T-helper 22 cell (primary cell): ENCODE data around the gene TARS1.

Experiments used
- DNase-seq: peaks from one replicate; pipeline ENCODE4 v3.0.0-alpha.2; 2020; ENCODE audit warnings: low read depth

TARS1 gene

DNA sequence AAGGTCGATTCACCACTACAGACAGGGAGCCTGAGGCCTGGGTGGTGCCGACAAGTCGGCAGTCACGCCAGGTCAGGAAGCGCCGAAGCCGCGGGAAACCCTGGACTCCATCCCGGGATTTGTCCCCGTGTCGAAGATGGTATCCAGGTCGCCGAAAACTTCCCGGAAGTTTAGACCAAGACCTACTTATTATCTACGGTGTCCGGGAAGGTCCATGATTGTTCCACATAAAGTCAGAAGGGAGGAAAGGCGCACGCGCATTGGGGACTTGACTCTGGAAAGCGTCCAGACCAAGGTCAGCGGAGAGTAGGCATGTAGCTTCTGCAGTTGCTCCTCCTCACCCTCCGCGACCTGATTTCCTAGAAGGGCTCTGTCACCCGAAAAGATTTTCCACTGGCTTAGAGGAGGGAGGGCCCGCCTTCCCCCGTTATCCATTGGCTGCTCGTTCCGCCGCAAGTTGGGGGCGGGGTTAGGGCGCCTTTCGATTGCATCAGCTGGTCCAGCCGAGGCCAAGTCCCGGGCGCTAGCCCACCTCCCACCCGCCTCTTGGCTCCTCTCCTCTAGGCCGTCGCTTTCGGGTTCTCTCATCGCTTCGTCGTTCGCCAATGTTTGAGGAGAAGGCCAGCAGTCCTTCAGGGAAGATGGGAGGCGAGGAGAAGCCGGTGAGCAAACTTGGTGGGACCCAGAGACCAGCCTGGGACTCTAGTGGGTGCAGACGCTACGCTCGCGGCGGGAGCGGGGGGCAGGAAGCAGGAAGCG, at the start of gene TARS1:
Gene TARS1, plus strand, starts transcription at position 484 of the 759 bp plus-strand sequence. Its CDS starts 122 bp downstream, at position 606.
- DNase-seq, result peak; percentile 89

DNA sequence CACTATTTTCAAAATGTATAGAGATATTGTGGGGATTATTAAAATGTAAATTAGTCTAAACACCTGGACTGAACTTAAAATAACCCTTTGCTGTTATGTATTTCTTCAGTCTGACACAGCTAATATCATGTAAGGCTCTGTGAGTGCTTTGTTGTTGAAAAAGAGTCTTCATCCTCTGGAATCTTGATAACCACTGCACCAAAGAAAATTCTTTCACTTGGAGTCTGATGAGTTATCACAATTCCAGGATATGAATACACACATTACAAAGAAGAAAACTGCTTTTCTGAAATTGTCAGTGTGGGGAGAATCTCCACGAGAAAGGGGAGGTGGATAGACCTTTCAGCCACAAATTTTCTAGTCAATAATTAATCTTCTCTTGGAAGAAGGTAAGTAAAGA, 42.3 kb upstream of the TARS1 start:
- DNase-seq, result no peak

DNA sequence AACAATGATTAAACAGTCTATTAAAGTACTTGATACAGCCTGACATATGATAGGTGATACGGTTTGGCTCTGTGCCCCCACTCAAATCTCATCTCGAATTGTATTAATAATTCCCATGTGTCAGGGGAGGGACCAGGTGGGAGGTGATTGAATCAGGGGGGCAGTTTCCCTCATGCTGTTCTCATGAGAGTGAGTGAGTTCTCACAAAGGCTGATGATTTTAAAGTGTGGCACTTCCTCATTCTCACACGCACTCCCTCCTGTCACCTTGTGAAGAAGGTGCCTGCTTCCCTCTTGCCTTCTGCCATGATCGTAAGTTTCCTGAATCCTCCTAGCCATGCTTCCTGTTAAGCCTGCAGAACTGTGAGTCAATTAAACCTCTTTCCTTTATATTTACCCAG, 40.1 kb upstream of the TARS1 start:
- DNase-seq, result no peak

DNA sequence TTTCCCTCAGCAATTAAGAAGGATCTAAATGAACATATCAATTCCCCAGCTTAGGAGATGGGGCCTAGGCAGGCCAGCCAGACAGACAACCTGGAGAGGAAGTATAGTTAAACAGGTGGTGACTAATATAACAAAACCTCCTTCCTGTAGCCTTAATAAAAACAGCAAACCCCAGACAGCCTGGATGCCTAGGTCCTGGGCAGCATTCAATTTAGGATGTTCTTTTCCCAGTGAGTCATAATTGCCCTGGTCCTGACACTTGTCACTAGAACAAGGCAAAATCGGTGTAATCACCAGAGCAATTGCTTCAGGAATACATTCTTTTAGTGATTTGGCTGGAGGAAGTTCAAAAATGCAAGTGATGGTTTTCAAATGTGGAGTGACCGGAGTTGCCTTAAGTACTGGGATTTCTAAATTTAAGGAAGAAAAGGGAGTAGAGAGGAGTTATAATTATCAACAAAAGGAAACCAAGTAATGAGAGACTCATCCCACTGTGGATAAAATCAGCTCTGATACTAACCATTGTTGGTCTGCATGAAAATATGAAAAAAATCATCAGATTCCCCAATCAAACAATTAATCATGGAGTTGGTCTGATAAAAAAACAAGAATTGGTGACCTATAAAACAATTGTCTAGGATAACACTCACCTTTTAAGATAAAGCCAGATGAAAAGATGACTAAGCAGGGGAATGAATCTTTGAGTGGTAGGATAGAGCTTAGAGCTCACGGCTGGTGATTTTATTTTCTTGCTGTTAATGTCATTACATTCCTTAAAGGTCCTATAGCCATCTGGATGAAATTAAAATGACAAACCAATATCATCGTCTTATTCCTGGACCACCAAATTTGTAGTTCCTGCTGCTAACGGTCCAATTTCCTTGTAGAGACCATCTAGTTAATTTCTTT, 39.0 kb upstream of the TARS1 start:
- DNase-seq, result no peak

DNA sequence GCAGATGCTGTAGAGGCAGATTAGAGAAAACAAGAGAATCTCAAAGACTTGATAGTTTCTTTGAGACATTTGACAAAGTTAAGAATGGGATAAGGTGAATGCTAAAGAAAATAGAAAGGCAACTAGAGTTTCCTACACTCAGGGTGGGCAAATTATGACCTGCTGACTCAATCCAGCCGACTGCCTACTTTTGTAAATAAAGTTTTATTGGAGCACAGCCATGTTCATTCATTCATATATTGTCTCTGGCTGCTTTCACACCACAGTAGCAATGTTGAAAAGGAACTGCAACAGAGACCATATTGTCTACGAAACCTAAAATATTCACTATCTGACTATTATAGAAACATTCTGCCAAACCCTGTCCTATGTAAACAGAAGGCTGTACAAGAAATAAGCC, 37.6 kb upstream of the TARS1 start:
- DNase-seq, result no peak

DNA sequence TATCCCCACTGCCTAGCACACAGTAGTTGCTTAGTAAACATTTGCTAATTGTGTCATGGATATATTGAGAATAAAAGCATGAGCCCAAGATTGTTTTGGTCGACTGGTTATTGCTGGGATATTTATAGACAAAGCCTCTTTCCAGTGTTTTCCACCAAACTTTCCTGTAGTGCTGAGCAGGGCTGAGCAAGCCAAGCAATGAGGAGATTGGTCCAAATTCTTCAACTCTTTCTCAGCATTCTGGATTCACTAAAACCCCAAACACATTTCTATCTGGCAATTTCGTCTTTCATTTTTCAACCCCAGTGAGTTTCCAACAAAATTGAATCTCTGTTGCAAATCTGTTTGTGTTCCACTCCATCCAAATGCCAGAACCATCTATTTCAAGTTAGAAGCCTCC, 31.9 kb upstream of the TARS1 start:
- DNase-seq, result no peak

DNA sequence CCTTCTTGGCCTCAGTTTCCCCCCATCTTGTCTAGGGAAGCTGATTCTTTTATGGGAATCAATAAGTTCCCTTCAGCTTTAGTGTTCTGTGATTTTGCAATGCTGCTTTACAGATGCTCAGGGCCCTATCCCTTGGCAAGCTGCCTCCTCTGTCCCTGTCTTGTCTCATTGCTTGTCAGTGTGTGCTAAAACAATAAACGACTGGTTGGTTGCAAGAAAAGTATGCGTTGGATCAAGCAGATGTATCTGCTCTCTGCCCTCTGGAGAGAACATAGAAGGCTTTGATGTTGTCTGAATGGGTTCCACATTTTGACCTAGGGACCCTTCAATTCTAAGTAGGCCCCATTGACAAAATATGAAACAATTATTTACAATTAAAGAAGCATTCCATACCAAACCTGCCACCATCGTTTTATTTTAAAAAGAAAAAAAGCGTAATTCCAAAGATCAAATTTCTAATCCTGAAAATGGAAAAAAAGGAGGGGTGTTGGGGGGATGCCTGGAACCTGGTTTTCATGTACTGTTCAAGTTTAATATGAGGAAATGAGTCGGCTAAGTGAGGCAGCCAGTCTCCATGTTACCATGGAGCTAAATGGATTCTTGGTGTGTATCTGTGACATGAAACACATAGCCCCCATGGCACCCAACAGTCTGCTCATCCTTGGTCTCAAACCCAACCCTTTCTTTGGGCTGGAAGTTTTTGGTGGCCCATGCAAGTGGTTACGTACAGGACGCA, 31.2 kb upstream of the TARS1 start:
- no peak for DNase-seq

DNA sequence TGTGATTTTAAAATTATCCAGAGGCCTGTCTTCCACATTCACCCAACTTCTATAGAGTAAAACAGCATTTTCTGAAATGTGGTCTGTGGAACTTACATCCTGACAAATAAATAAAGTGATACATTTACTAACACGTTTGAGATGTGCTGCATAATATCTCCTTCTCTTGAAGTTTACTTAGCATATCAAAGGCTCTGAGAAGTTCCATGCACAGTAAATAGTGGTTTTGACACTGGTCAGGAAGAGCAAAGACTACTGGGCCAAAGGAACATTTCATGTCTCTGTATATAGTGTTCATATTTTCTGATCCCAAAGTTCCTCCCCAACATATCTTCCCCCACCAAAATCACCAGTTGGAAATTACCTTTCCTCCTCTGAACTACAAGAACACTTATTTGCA, 30.5 kb upstream of the TARS1 start:
- no peak for DNase-seq

DNA sequence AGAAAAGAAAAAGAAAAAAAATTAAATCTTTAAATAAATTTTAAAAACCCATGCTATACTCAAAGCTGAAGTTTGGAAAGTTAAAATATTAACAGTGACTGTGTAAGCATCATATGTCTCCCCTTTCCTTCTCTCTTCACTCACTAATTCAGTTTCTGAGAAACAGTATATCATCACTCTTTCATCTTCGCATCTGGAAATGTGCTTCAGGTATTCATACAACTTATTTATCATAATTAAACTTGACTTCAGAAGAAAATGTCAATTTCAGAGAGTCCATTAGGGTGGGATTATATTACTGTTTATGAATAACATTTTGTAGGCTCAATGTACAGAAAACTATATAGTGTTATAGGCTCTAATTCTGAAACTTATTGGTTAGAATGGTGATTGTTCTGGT, 29.3 kb upstream of the TARS1 start:
- DNase-seq, result no peak

DNA sequence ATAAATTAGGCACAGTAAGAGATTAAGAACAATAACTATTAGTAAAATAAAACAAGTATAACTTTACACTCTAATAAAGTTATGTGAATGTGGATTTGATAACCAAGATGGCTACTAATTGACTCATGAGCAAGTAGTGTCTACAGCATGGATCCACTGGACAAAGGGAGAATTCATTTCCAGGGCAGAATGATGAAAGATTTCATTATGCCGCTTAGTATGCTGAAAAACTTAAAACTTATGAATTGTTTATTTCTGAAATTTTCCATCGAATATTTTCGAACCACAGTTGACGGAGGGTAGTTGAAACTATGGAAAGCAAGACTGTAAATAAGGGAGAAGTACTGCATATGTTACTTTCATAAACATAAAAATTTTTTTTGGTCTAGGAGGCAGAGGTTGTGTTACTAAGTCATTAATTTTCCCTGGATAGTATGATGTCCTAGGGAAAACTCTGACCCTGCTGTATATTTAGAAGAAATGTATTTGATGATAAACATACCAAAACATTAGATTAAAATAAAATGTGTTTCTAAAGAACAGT, 24.9 kb upstream of the TARS1 start:
- no peak for DNase-seq

DNA sequence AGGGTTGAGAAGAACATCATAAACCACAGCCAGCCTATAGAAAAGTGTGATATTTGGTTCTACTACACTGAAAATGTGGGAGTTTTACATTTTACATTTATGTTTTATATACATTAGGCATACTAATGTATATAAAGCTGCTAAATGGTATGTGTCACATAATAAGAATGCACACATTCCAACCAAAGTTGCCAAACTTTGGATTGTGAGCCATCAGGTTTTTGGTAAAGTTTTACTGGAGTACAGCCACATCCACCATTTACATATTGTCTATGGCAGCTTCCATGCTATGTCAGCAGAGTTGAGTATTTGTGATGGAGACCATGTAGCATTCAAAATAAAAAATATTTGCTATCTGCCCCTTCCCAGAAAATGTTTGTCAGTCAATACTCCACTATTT, 23.1 kb upstream of the TARS1 start:
- DNase-seq, result no peak

DNA sequence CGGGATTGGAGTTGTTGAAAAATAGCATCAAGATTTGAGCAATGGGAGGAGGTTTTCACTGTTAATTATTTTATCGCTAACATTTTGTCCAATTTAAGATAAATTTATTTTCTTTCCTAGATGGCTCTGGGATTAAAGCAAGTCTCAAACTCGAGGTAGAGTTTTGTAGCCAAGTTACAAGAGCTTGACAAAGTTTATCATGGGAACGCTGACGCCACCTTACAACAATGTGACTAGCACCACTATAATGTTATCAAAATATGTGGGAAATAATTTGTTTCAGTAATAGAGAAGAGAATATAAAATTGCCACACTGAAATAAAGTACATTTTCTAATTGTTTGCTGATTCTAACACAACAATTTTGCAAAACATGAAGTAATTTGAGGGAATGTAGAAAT, 19.8 kb upstream of the TARS1 start:
- no peak for DNase-seq

DNA sequence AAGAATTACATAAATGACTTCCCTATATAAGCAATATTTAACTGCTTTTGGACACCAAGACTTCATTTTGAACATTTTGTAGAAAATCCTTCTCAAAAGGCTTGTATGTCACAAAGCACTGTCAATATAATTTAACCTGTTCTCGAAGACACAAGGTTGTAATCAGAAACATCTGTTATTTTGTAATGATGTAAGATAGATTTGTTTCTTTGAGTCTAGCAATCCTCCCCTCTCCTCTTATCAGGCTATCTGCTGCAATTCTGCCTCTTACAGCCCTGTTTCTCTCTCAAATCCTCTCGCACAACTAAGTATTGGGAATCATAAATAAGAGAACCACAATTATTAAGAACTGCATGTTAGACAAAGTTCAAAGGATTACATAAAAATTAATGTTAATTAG, 18.6 kb upstream of the TARS1 start:
- DNase-seq, result no peak

DNA sequence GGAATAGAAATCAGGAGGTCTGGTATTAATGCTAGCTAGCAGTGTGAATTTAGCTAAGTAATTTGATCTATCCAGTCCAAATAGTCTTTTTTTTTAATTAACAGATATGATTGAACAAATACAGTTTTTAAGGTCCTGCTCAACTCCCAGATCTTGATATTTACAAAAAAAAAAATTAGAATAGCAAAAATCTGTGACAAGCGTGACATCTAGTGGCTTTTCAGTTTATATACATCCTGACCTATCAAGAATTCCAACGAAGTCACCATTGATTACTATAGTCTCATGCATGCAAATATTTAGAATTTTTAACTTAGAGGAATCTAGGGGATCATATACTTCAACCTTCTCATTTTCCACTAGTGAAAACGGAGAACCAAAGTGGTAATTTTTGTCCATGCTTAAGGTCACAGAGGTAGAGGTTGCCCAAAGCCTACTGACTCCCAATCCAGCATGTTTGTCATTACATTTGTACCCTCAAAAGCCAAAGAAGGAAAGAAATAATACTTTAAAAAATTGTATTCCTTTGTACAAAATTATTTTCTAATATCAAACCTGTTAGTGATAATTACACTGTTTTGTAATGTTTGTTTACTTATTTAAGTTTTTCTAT, 17.6 kb upstream of the TARS1 start:
- no peak for DNase-seq

DNA sequence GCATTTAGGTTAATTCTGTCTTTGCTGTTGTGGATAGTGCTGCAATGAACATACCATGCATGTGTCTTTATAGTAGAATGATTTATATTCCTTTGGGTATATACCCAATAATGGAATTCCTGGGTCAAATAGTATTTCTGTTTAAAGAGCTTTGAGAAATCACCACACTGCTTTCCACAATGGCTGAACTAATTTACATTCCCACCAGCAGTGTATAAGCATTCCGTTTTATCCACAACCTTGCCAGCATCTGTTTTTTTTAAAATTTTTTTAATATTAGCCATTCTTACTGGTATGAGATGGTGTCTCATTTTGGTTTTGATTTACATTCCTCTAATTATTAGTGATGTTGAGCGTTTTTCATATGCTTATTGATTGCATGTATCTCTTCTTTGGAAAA, 15.5 kb upstream of the TARS1 start:
- DNase-seq, result no peak

DNA sequence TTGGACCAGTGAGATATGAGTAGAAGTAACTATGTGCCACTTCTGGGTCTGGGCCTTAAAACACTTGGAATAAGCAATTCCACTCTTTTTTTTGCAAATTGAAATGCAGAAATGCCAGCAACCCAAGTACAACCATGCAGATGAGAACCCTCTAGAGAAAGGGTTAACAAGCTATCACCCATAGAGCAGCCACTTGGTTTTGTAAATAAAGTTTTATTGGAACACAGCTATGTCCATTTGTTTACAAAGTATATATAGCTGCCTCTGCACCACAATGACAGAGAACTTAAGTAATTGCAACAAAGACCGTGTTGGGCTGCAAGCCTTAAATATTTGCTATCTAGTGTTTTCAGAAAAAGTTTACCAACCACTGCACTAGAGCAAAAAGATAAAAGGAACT, 9.8 kb upstream of the TARS1 start:
- no peak for DNase-seq

DNA sequence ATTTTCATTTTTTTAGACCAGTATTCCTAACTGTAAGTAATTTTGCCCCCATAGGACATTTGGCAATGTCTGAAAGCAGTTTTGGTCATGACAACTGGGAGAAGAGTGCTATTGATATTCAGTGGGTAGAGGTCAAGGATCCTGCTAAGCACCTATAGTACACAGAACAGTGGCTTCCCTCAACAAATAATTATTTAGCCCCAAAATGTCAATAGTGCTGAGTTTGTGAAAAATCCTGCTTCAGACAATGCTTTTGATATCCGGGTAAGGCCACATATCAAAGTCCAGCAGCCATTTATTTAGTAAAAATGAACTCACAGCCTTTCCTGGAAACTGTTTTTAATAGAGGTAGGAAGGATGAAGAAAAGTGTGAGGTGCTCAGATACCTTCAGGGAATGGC, 8.1 kb upstream of the TARS1 start:
- DNase-seq, result no peak

DNA sequence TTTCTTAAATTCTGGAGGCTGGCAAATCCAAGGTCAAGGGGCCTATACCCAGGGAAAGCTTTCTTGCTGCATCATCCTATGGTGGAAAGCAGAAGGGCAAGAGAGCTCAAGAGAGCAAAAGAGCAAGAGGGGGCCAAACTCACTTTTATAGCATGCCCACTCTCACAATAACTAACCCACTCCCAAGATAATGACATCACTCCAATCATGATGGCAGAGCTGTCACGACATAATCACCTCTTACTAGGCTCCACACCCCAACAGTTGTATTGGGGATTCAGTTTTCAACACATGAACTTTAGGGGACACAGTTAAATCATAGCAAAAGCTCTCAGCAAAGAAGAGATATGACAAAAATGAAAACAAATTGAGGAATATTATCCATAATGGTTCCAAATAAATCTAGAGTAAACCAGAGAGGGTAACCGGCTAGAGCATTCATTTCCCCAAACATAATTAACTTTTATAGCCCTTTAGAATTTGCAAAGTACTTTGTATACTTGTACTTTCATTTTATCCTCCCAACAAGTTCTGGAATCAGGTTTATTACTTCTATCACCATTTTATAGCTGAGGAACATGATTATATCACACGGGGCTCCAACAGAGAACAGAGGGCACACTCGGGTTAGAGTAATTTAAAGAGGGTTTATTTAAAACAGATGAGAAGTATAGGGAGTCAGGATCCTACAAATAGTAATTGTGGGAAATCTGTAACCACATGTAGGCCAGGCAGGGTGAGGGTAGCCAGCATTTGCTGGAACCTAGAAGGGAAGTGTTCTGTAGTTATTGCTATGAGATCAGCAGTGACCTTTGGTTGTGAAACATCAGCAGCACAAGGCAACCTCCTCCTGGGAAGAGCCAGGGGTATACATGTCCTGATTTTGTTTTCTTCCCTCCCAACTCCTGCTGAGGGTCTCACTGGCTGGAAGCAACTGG, 7.2 kb upstream of the TARS1 start:
- no peak for DNase-seq

DNA sequence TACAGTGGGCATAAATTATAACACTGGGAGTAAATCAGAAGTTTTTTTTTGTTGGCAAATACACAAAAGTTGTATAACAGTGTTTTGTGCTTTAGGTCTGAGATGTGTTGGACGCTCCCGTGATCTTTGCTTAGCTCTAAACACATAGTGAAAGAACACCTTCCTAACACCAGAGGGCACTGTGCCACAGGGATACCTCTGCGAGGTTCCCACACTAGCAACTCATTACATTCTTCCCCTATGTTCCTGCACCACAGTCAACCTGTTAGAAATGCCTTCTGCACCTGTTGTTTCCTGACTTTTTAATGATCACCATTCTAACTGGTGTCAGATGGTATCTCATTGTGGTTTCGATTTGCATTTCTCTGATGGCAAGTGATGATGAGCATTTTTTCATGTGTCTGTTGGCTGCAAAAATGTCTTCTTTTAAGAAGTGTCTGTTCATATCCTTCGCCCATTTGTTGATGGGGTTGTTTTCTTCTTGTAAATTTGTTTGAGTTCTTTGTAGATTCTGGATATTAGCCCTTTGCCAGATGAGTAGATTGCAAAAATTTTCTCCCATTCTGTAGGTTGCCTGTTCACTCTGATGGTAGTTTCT, 4.8 kb upstream of the TARS1 start:
- DNase-seq, result peak; percentile 32

DNA sequence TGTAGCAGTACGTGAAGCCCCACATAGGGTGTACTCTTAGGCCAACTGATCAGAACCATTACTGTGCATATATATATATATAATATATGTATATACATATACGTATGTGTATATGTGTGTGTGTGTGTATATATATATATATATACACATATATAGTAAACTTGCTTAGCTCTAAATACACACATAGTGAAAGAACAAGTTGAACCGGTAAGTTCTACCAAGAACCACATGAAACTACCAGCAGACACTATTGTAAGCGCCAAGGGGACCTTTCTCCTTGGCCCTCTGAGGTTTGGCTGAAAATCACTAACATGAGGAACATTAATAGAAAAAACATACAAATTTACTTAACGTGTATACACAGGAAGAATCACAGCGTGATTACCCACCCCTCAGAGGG, 1.8 kb upstream of the TARS1 start:
- no peak for DNase-seq
